Fibroblast of skin of left biceps (primary cell): ENCODE data around the gene ELP4.
"Not testable (repeated sequence)": the region's sequence is repeated elsewhere in the genome, so short reads cannot be mapped to it uniquely, and the experiment has no call there.

Source experiments
- DNase-seq, 2 experiments: peaks; one replicate each; pipeline ENCODE4 v3.0.0-alpha.2; 2013; ENCODE audit warnings: low read depth in 2 of 2

The ELP4 gene

DNA sequence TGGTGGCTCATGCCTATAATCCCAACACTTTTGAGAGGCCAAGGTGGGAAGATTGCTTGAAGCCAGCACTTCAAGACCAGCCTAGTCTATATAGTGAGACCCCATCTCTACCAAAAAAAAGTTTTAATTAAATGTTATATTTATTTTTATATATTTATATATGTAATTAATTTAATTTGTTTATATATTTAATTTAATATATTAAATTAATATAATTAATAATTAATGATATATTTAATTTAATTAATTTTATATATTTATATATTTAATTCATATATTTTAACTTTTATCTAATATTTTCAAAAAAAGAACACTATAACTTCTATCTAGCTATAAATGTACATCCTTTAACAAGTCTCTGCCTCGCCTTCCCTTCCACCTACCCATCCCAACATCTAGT is 196.8 kb downstream of the ELP4 start:
- no peak for DNase-seq

DNA sequence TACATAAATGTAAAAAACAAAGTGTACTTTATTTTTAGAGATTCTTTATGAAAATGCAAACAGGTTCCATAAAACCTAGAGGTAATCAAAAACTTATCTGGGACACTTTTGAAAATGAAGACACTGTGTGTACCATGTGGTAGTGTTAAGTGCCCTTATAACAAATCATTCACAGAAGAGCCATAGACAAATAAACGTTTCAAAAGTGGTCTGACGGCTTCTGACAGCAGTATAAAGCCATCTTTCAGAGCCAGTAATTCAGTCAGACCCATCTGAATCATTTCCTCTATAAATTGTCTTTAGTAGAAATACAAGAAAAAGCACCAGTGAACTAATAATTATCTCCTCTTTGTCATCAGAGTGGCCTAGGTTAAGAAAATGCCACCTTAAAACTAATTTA is 201.6 kb downstream of the ELP4 start:
- no peak for DNase-seq

DNA sequence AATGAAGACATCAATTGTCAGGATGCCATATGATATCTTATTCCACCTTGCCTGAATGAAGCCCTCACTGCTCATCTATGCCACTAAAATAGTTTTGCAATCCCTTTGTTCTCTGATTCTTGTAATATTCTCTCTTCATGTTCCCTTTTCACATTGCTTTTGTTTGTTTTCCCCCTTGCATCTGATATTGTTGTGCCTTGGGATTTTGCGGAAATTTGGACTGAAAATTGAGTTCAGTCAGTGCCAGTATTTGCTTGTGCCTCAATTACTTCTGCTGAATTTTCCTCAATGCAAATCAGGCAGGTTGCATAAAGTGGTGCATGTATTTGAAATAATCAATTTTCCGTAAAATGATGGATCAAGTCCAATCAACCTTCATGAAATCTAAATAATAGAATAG is 203.3 kb downstream of the ELP4 start:
- no peak for DNase-seq

DNA sequence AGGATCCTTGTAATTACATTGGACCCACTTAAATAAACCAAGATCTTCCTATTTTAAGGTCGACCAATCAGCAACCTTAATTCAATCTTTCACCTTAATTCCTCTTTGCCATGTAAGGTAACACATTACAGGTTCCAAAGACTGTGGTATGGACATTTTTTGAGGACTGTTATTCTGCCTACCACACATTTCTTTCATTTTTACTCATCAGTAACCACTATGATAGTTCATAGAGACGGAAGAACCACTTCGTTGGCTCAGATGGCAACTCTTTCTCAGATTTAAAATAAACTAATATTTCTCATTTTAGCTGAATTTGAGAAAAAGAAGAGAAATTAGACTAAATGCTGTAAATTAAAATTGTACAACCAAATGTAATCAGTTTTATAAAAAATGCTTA is 205.3 kb downstream of the ELP4 start:
- DNase-seq, result no peak

DNA sequence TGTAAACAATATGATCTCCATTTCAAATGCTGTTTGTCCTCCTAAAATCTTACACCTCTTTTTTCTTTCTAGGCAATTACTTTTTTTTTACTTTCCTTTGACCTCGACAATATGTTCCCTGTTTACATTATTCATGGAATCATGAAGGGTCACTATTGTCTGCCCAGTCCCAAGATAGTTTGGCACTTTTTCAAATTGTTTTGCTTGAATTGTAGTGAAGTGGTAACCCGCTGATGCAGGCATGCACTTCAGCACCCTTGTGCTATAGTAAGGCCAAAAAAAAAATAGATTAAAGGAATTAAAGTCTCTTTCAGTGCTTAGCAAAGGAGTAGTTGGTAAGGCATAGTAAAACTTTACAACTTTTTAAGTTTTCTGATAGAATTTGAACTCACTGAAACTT is 210.7 kb downstream of the ELP4 start:
- DNase-seq, result no peak

DNA sequence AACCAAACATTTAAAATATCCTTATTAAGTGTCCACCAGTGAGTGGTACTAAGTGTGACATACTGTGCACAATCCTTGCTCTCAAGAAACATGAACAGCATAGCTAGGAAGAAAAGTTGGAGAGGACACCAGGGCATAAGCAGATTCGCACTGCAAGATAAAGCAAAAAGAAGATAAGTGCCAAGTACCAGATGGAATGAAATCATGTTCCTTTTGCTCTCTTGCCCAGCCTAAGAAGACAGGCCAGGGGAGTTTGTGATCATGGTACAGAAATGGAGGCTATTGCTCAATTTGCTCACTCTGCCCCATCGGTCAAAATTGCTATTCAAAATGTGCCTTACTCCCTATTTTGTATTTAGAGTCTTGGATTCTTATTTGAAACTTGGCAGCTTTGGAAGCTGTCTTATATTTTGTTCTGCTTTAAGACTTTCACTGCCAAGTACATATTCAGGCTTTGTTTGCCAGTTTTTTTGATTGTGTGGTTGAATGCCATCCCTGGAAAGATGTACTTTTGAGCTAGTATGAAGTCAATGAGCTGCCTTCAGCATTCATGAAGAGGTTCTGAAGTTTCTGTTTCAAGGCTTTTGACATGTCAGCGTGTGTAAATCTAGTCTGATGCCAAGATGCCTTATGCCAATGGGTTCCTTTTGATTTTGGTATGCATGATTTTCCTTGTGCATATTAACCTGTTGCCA is 211.3 kb downstream of the ELP4 start:
- DNase-seq, result no peak

DNA sequence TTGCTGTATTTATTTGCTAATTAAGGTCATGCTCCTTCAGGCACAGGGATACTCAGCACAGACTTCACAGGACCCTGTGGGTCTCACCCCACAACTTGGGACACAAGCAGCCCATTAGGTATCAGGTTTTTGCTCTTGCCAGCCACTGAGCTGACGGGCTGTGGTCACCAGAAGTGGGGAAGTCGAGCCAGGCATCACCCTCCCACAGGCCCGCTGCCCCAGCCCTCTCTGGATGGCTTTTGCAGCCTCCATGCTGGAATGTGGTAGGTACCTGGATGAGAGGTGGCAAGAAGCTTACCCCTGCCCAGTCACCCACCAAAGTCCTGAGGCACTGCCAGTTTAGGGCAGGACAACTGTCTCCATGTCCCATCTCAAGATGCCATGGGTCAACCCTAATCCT is 213.2 kb downstream of the ELP4 start:
- no peak for DNase-seq

DNA sequence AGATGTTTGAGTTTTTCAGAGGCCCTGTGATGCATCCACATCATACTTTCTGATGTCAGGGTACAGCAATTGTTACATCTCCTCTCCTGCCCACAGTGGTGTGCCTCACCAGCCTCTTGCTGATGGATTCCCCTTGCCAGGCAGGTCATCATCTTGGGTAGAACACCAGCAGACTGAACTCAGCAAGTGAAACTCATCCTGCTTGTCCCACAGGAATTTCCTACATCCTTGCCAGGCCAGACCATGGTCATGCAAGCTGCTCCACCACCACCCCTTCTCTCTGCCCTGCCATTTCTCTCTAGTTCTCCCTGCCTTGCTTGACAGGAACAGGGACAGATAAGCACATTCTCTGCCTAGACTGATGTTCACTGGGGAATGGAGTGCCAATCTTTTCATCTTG is 215.6 kb downstream of the ELP4 start:
- no peak for DNase-seq

DNA sequence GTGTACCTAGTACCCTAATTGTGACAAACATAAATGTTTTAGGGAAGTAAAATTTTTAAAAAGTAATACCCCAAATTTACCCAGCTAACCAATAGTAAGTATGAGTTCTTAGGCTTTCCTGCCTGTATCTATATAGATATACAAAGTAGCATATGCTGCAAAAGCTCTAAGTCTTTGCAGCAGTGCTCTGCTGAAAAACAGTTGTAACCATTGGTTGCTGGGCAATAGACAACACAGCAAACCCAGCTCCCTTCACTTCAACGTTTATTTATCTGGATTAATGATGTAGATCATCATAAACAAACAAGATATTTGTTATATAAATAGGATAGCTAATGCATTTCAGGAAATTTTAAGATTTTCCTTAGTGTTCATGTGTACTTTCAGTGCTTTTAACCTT is 218.9 kb downstream of the ELP4 start:
- DNase-seq, result no peak

DNA sequence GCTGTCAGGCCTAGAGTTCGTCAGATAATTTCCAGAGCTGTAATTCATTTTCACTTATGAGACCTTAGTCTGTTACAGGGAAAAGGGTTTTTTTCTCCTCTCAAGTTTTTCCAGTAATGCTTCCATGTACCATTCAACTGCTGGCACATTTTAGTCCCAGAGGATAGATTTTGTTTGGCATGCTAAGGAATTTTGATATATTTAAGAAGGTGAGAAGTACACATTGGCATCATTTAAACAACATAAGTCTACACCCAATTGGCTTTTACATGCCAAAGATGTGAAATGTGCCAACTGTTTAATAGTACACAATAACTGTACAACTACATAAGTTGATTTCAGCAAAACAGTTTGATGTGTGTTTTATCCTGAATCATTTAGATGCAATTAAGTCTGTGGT is 230.6 kb downstream of the ELP4 start:
- DNase-seq, result no peak

DNA sequence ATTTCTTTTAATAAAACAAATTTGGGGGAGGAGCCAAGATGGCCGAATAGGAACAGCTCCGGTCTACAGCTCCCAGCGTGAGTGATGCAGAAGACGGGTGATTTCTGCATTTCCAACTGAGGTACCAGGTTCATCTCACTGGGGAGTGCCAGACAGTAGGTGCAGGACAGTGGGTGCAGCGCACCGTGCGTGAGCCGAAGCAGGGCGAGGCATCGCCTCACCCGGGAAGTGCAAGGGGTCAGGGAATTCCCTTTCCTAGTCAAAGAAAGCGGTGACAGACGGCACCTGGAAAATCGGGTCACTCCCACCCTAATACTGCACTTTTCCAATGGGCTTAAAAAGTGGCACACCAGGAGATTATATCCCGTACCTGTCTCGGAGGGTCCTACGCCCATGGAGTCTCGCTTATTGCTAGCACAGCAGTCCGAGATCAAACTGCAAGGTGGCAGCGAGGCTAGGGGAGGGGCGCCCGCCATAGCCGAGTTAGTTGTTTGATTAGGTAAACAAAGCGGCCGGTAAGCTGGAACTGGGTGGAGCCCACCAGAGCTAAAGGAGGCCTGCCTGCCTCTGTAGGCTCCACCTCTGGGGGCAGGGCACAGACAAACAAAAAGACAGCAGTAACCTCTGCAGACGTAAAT is 231.3 kb downstream of the ELP4 start:
- DNase-seq, result not testable (repeated sequence)

DNA sequence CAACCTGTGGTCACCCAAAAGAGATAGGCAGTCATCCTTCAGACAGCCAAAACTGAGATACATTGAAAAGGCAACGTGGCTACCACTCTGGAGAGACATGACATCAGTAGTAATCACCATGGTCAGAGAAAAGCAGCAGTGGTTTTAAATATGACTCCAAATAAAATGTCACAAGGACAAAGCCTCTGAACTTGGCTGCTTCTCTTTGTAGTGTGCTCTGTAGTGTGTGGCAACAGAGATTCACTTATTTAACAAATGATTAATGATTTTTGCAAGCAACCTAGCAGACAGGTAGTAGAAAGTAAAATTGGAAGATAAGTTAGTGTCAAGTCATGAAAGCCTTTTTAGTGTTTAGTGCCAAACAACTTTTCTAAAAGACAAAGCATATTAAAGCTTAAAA is 238.0 kb downstream of the ELP4 start:
- DNase-seq, result no peak

DNA sequence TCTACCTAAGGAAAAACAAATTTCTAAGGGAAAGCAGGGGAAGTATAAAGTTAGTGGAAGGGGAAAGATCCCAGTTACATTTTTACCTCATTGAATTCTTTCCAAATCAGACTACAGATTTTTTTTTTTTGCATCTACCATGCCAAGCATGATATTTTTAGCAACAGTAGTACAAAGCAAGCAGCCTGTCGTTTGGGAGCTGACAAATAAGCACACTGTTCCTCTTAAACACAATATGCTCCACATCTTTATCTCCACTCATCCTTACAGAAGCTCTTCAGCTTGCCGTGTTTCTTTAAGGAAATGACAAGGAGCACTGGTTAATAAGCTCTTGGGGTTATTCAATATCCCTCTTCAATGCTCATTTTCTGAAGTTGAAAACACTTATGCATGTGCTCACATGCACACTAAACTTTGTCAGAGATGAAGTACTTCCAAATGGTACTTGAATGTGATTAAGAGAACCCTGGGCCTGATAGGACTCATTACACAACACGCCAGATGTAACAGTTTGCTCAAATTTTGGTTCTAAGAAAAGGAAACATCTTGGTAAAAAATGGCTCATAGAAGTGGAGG is 247.8 kb downstream of the ELP4 start:
- no peak for DNase-seq

DNA sequence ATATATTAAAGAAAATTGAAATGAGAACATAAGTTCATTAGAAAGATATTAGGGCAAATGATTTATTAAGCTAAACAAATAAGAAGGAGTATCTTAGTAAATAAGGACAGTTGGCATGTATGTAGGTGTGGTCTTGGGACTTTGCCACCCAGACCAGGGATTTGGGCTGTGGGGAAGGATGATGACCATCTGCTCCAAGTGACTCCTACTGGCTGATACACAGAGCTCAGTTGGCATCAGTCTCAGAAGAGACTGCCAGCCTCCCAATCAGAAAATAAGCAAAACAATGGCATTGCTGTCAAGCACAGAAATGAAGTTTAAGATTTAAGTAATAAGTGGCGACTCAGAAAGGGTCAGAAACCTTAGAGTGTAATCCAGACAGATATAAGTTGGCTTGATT is 252.1 kb downstream of the ELP4 start:
- DNase-seq, result no peak

DNA sequence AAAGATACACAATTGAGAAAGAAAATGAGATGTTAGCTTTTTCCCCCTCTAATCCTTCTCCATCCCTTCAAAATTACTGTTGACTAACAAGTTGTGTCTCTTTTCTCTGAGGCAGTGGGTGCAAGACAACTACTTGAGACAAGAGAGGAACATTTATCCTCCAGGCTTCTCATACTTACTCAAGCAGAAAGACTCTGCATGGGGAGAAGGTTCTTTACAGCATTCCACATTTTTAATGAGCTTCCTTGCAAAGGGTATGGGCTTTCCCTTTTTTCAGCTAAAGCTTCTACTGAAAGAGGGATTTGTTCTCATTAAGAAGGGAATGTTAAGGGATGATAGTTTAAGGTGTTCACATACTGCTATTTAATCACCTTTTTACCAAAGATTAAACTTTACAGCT is 253.7 kb downstream of the ELP4 start:
- DNase-seq, result no peak

DNA sequence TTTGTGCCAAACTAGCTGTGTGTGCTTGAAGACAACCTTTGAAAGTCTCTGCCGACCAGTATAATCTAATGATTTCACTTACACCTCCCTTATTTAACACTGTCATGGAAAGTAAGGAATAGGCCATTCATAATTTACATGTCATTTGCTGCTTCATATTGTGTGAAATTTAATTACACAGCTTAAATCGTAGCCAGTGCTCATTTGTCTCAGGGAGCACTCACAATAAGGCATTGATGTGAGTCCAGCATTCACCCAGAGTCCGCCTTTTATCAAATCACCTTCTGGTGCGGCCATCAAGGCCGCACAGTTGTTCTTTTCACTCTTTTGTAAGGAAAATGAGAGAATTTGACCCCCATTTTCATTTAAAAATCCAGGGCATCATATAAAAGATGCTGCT is 254.7 kb downstream of the ELP4 start:
- DNase-seq, result no peak

DNA sequence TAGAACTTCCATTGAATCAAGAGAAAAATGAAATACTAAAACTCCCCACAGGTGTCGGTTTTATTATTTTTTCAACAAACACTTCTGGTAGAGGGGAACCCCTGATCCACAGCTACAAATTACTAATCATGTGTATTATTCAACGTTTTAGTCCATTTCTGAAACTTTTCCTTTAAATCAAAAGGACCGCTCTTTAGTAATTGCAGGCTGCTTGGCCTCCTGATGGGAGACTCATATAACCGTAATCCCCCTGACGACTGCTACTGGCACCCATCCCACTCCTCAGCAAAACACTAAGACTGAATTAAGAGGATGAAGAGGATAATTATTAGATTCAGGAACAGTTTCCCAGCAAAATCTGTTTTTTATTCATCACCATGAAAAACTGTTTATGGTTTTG is 255.2 kb downstream of the ELP4 start:
- no peak for DNase-seq

DNA sequence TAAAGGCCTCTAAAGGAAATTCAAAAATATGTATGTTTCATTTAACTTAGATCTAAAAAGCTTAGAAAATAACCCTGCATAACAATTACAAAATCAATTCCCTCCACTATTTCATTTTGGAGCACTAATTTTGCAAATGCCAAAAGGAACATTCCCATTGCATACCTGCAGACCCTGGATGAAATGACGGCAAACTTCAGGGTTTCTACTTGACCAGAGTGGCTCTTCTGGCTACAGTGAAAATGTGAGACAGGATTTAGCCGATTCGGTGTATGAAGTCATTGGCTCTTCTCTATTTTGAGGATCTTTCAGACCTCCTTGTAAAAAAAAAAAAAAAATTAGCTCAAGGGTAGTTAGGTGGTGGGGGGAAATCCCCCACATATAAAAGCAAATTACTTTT is 257.5 kb downstream of the ELP4 start:
- DNase-seq, result no peak

DNA sequence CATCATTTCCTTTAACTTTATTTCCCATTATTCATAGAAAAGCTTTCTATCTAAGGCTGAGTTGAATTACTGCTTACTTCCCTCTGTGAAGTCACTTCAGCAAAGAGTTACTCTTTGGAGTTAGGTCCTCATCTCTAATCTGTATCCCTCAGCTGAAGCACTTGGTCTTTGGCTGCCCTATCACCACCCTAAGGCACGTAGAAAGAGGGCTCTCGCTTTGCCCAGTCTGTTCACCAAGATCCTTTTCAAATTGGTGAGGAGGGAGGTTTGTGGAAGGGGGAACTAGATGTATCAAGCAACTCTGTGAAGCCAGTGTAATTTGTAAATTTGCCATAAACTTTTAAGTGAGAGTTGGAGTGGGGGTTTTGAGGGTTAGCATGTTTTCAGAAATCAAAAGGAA is 258.1 kb downstream of the ELP4 start:
- no peak for DNase-seq

DNA sequence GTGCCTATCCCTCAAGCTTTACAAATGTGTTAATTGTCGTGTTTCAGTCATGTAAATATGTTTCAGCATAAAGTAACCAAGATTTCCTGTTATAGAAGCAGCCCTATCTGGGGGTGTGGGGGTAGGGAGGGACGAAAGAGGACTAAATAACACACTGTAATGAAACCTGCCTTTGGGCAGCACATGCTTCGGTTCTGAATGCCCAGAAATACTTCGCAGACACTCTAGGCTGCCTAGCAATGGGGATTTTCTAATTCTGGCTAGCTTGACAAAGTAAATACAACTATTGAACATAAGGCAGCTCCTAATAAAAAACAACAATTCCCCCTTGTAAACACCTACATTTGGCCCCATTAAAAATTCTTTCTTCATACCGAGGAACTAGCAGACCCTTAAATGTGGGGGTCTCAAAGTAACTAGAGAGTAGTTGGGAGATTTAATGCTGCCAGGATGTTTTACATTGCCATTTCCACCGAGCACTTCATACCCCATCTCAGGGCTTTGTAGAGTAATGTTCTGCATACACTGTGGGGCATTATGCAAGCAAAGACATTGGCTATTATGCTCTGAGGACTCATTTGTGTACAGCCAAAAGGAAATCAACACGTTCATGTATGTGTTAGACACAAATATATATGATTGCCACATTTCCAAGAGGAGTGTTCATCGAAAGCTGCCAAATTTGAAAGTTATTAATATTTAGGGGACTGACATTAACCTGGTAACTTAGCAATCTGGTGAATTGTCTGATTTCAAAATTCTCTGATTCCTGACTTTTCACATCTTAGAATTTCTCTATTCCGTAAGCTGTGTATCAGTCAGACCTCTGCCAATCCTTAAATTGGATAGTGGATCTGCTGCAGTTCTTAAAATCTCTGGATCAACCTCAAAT is 259.4 kb downstream of the ELP4 start:
- no peak for DNase-seq

DNA sequence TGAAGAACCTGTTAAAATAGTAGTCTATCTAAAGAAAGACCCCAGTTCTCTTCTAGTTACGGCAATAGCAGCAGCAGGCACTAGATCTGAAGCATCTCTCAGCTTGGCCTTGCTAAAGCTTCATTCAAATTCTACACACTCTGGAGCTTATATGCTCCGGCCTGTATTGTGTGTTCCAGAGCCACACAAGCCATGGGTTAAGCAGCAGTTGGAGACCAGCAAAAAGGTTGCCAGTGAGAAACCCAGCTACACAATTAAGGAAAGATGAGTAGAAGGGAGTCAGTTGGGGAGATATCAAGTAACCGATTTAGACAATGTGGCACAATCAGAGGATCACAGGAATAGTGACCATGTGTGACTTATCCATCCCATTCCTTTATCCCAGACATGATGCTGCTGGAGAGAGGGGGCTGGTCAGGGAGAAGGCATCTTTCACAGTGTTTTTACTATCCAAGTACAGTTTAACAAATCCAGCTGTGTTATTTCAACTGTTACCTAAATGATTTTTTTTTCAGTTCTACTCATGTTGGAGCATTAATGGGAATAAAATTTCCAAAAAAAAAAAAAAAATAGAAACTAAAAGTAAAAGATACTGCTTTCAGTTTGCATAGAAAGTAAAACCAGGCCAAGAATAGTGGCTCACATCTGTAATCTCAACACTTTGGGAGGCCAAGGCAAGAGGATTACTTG is 260.6 kb downstream of the ELP4 start:
- DNase-seq, result no peak

DNA sequence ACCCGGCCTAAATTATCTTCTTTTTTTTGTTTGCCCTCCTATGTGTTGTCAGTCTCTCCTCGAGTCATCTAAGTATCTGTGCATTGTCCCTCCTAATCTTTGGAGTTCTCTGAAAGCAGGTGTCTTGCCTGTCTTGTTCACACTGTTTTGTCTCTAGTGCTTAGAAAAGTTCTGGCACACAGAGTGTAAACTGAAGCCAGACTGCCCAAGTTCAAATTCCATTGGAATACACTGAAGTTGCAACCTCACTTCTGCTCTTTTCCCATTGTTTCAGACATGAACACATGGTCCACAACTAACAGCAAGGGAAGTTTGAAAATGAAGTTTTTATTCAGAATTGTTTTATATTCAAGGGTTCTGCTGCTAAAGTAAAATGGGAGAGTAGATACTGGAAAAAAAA is 262.8 kb downstream of the ELP4 start:
- DNase-seq, result no peak
